SK-N-MC (cell line): Measurements from ENCODE around the gene NPTXR.
"Not testable (repeated sequence)": the region's sequence is repeated elsewhere in the genome, so short reads cannot be mapped to it uniquely, and the experiment has no call there.

Experiments
- DNase-seq: peaks from one replicate; pipeline ENCODE4 v3.0.0-alpha.2; 2011; ENCODE audit warnings: low read depth, low spot score
- H3K27ac ChIP-seq: fragments of 200-600 bp; sonication (generic); 2 replicates; pipeline ENCODE4 v1.5.1; 2016; ENCODE audit warnings: mixed run types
- H3K36me3 ChIP-seq: fragments of 200-600 bp; sonication (generic); 2 replicates; pipeline ENCODE4 v1.6.1; 2017; ENCODE audit warnings: antibody characterized with exemption, low read length, mixed read lengths; ENCODE audit not compliant: insufficient read depth
- H3K4me3 ChIP-seq: fragments of 200-600 bp; sonication (generic); 2 replicates; pipeline ENCODE4 v1.5.1; 2016
- H3K9ac ChIP-seq: fragments of 200-600 bp; sonication (generic); 2 replicates; pipeline ENCODE4 v1.8.0; 2017; ENCODE audit warnings: mixed run types, mixed read lengths; ENCODE audit not compliant: insufficient read length
- H3K9me3 ChIP-seq: fragments of 200-600 bp; sonication (generic); 2 replicates; pipeline ENCODE4 v1.6.1; 2017; ENCODE audit warnings: low read depth, mild to moderate bottlenecking, antibody characterized with exemption, low read length, moderate library complexity, mixed read lengths
- EZH2 ChIP-seq: fragments of 200-600 bp; sonication (generic); IDR thresholded peaks from one replicate; pipeline ENCODE4 v1.6.1; 2017; ENCODE audit warnings: antibody characterized with exemption
- FOXP2 ChIP-seq: optimal IDR thresholded peaks from 2 replicates; pipeline ENCODE3; 2011; ENCODE audit warnings: mild to moderate bottlenecking, moderate library complexity; ENCODE audit not compliant: insufficient read depth; ENCODE audit errors: extremely low read length, control extremely low read depth
- POLR2AphosphoS5 ChIP-seq: IDR thresholded peaks from 2 replicates; pipeline ENCODE4 v1.6.1; 2012; ENCODE audit warnings: mild to moderate bottlenecking, low read depth, low read length, borderline replicate concordance

The NPTXR gene

GRCh38 chr22:38860283-38861169 lies 16.7 kb upstream of the NPTXR start:
- Histone ChIP-seq H3K4me3 (no peak overlapping the region), H3K27ac (no peak overlapping the region), H3K9me3 (no peaks in the 10 kb centered on the region), H3K36me3 (peaks cover 9% of the 10 kb centered on the region), H3K9ac (no peak overlapping the region)
- TF ChIP-seq FOXP2: no peak
- no peak for TF ChIP-seq POLR2AphosphoS5
- TF ChIP-seq EZH2: no peak
- no peak for DNase-seq

- Histone ChIP-seq H3K36me3 (peaks cover under 1% of the 10 kb centered on the region; the same call in 1 of the 2 replicates), H3K4me3 (no peak overlapping the region), H3K9me3 (no peaks in the 10 kb centered on the region), H3K27ac (no peak overlapping the region), H3K9ac (no peak overlapping the region)
- TF ChIP-seq FOXP2 (no peak), POLR2AphosphoS5 (no peak), EZH2 (no peak)
- no peak for DNase-seq
These were observed 15.9 kb upstream of the NPTXR start for GRCh38 chr22:38859581-38860282.

GRCh38 chr22:38858492-38858891 lies 14.7 kb upstream of the NPTXR start:
- no peaks in the 10 kb centered on the region for H3K9me3 ChIP-seq
- no peak for TF ChIP-seq EZH2
- TF ChIP-seq FOXP2: no peak
- no peak for TF ChIP-seq POLR2AphosphoS5
- no peak overlapping the region for H3K27ac ChIP-seq
- no peaks in the 10 kb centered on the region for H3K36me3 ChIP-seq
- no peak overlapping the region for H3K4me3 ChIP-seq
- H3K9ac ChIP-seq: no peak overlapping the region
- DNase-seq: no peak

- H3K4me3 ChIP-seq, H3K9me3 ChIP-seq, DNase-seq, H3K36me3 ChIP-seq, H3K9ac ChIP-seq, H3K27ac ChIP-seq: not testable (repeated sequence)
These were observed 10.6 kb upstream of the NPTXR start for GRCh38 chr22:38854476-38854875.

- not testable (repeated sequence) for H3K27ac ChIP-seq, DNase-seq, H3K9me3 ChIP-seq, H3K36me3 ChIP-seq, H3K9ac ChIP-seq, H3K4me3 ChIP-seq
These were observed 10.1 kb upstream of the NPTXR start for GRCh38 chr22:38853883-38854282.

- no peaks in the 10 kb centered on the region for H3K36me3 ChIP-seq
- H3K4me3 ChIP-seq: peak overlapping the region; percentile 32; the same call in 1 of the 2 replicates
- H3K9ac ChIP-seq: no peak overlapping the region
- TF ChIP-seq FOXP2 (no peak), EZH2 (no peak), POLR2AphosphoS5 (no peak)
- no peak for DNase-seq
- H3K9me3 ChIP-seq: no peaks in the 10 kb centered on the region
- peak overlapping the region; percentile 38; the same call in 1 of the 2 replicates for H3K27ac ChIP-seq
These were observed 9.4 kb upstream of the NPTXR start for GRCh38 chr22:38853196-38853651.

- no peak overlapping the region for H3K9ac ChIP-seq
- 0 out of 2 replicates have a peak overlapping the region, but pooled peaks have one; percentile 30 for H3K27ac ChIP-seq
- no peaks in the 10 kb centered on the region for H3K36me3 ChIP-seq
- H3K9me3 ChIP-seq: no peaks in the 10 kb centered on the region
- DNase-seq: no peak
- no peak overlapping the region for H3K4me3 ChIP-seq
- no peak for TF ChIP-seq POLR2AphosphoS5
- TF ChIP-seq EZH2: no peak
- TF ChIP-seq FOXP2: no peak
These were observed 8.7 kb upstream of the NPTXR start for GRCh38 chr22:38852522-38852921.

- TF ChIP-seq FOXP2 (no peak), EZH2 (no peak), POLR2AphosphoS5 (no peak)
- no peaks in the 10 kb centered on the region for H3K36me3 ChIP-seq
- no peak overlapping the region for H3K27ac ChIP-seq
- no peak overlapping the region for H3K9ac ChIP-seq
- no peaks in the 10 kb centered on the region for H3K9me3 ChIP-seq
- H3K4me3 ChIP-seq: no peak overlapping the region
- no peak for DNase-seq
These were observed 7.4 kb upstream of the NPTXR start for GRCh38 chr22:38850941-38851849.
